Measurements from ENCODE around the gene RIMBP2. TPM values are rescaled to one million over a fixed set of nuclear protein-coding genes. Genes with fewer than 3 reads are reported as not detected.

The RIMBP2 gene
- total RNA-seq, 1 experiment from 2014 or later = not detected

GRCh38 chr12:130611026-130611905 is 104.8 kb downstream of the RIMBP2 start:
- H3K9me3 ChIP-seq = no peaks in the 10 kb centered on the region
- no peak for DNase-seq
- H3K27ac Mint-ChIP-seq (ENCODE audit: unreplicated experiment) = no peak overlapping the region
- H3K36me3 ChIP-seq (ENCODE audit: control insufficient read depth, insufficient read depth, low read length) = no peaks in the 10 kb centered on the region
- CTCF ChIA-PET = no interaction called here
- H3K9me3 Mint-ChIP-seq (ENCODE audit: unreplicated experiment) = no peaks in the 10 kb centered on the region
- no TSS peak for BruUV-seq (replicated peaks)
- H3K4me3 Mint-ChIP-seq (ENCODE audit: unreplicated experiment) = no peak overlapping the region
- H3K27me3 Mint-ChIP-seq (ENCODE audit: insufficient read depth, unreplicated experiment) = no peaks in the 10 kb centered on the region
- no peaks in the 10 kb centered on the region for H3K36me3 Mint-ChIP-seq (ENCODE audit: insufficient read depth, unreplicated experiment)
- intact Hi-C loops (cut with micrococcal nuclease; ENCODE audit: unreplicated experiment) = no loop called here
- H3K4me3 ChIP-seq (ENCODE audit: low read depth, low read length) = no peak overlapping the region
- POLR2A ChIA-PET = no interaction called here
- no peaks in the 10 kb centered on the region for H3K4me1 ChIP-seq
- H3K4me1 Mint-ChIP-seq (ENCODE audit: low read depth, unreplicated experiment) = no peaks in the 10 kb centered on the region
- TF ChIP-seq CTCF (IDR thresholded peaks at IDR 0.05; ENCODE audit: insufficient read depth in 1 of 2, low read depth in 1 of 2, low read length in 1 of 2, severe bottlenecking in 1 of 2, unreplicated experiment in 1 of 2) = no peak
- no peaks in the 10 kb centered on the region for H3K27me3 ChIP-seq (replicated peaks; ENCODE audit: control insufficient read depth, insufficient read depth, low read length)

DNA sequence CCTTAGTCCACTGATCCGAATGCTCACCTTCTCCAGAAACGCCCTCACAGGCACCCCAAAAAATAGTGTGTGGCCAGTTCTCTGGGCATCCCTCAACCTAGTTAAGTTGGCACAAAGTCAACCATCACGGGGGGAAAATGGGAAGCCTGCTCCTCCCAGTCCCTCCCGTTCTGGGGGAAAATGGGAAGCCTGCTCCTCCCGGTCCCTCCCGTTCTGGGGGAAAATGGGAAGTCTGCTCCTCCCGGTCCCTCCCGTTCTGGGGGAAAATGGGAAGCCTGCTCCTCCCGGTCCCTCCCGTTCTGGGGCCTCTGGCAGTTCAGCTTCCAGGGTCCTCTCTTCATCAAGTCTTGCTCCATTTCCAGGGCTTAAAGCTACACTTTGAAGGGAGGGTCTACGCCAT is 106.1 kb downstream of the RIMBP2 start:
- H3K4me1 Mint-ChIP-seq (ENCODE audit: low read depth, unreplicated experiment) = no peaks in the 10 kb centered on the region
- H3K36me3 Mint-ChIP-seq (ENCODE audit: insufficient read depth, unreplicated experiment) = no peaks in the 10 kb centered on the region
- intact Hi-C loops (cut with micrococcal nuclease; ENCODE audit: unreplicated experiment) = no loop called here
- H3K4me3 Mint-ChIP-seq (ENCODE audit: unreplicated experiment) = no peak overlapping the region
- no peak for TF ChIP-seq CTCF (IDR thresholded peaks at IDR 0.05; ENCODE audit: insufficient read depth in 1 of 2, low read depth in 1 of 2, low read length in 1 of 2, severe bottlenecking in 1 of 2, unreplicated experiment in 1 of 2)
- BruUV-seq (replicated peaks) = no TSS peak
- no peak for DNase-seq
- Histone ChIP-seq H3K4me1 (no peaks in the 10 kb centered on the region), H3K9me3 (no peaks in the 10 kb centered on the region), H3K27me3 (replicated peaks; ENCODE audit: control insufficient read depth, insufficient read depth, low read length) (no peaks in the 10 kb centered on the region), H3K36me3 (ENCODE audit: control insufficient read depth, insufficient read depth, low read length) (no peaks in the 10 kb centered on the region), H3K4me3 (ENCODE audit: low read depth, low read length) (no peak overlapping the region)
- POLR2A ChIA-PET = no interaction called here
- no peaks in the 10 kb centered on the region for H3K27me3 Mint-ChIP-seq (ENCODE audit: insufficient read depth, unreplicated experiment)
- no peak overlapping the region for H3K27ac Mint-ChIP-seq (ENCODE audit: unreplicated experiment)
- CTCF ChIA-PET = no interaction called here
- H3K9me3 Mint-ChIP-seq (ENCODE audit: unreplicated experiment) = no peaks in the 10 kb centered on the region

GRCh38 chr12:130608831-130609230 is 107.3 kb downstream of the RIMBP2 start:
- Histone ChIP-seq H3K36me3 (ENCODE audit: control insufficient read depth, insufficient read depth, low read length) (no peaks in the 10 kb centered on the region), H3K27me3 (replicated peaks; ENCODE audit: control insufficient read depth, insufficient read depth, low read length) (no peaks in the 10 kb centered on the region), H3K4me3 (ENCODE audit: low read depth, low read length) (no peak overlapping the region), H3K9me3 (no peaks in the 10 kb centered on the region), H3K4me1 (no peaks in the 10 kb centered on the region)
- ChIA-PET POLR2A (no interaction called here), CTCF (no interaction called here)
- Mint-ChIP-seq H3K27me3 (ENCODE audit: insufficient read depth, unreplicated experiment) (no peaks in the 10 kb centered on the region), H3K4me1 (ENCODE audit: low read depth, unreplicated experiment) (no peaks in the 10 kb centered on the region), H3K36me3 (ENCODE audit: insufficient read depth, unreplicated experiment) (no peaks in the 10 kb centered on the region), H3K27ac (ENCODE audit: unreplicated experiment) (no peak overlapping the region), H3K9me3 (ENCODE audit: unreplicated experiment) (no peaks in the 10 kb centered on the region), H3K4me3 (ENCODE audit: unreplicated experiment) (no peak overlapping the region)
- no TSS peak for BruUV-seq (replicated peaks)
- no peak for DNase-seq
- intact Hi-C loops (cut with micrococcal nuclease; ENCODE audit: unreplicated experiment) = no loop called here
- no peak for TF ChIP-seq CTCF (IDR thresholded peaks at IDR 0.05; ENCODE audit: insufficient read depth in 1 of 2, low read depth in 1 of 2, low read length in 1 of 2, severe bottlenecking in 1 of 2, unreplicated experiment in 1 of 2)

Measured in Caco-2 (cell line).